ENCODE measurements around the gene MUC13.

Gene MUC13

DNA sequence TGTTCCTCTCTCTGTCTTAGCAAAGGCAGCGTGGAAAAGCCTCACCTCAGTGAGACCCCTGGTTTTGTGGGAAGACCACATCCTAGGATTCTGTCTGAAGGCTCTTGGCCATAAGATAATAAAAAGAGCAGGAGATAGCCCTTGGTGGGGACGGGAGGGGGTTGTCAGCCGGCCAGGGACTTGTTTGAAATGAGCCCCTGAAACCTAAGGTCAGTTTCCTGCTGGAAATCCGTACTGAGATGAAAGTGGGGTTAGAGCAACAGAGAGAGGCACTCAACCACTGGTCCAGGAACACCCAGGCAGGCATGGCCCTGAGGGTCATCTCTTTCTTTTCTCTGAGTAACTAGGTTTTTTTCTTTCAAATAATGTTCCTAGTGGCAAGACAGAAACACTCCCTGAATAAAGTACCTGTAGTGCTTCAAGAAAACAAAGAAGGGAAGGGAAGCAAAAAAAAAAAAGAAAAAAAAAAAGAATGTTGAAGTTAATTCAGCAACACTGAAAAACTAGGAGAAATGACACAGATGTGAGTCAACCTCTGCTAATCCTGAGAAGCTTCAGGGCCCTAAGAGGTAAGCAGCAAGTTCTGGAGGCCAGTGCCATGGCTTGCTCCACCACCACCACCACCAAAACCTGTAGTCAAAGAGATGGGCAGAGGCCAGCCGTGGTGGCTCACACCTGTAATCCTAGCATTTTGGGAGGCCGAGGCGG lies 50.6 kb downstream of the MUC13 start:
- Histone ChIP-seq H3K27me3 (ENCODE audit: insufficient read depth, low read length, poor library complexity) (no peaks in the 10 kb centered on the region), H3K4me1 (ENCODE audit: insufficient read depth, low read length) (no peaks in the 10 kb centered on the region), H3K36me3 (ENCODE audit: insufficient read depth, low read length) (no peaks in the 10 kb centered on the region), H3K9ac (ENCODE audit: low read depth, low read length) (no peak overlapping the region), H3K4me3 (ENCODE audit: low read depth in 1 of 2, low read length in 2 of 2) (no peak overlapping the region), H3K79me2 (ENCODE audit: insufficient read depth, low read length) (no peaks in the 10 kb centered on the region), H3K4me2 (ENCODE audit: insufficient read depth, low read length) (no peak overlapping the region), H2AFZ (ENCODE audit: low read depth, low read length) (no peak overlapping the region), H3K9me3 (ENCODE audit: insufficient read depth, low read length, severe bottlenecking) (no peaks in the 10 kb centered on the region), H4K20me1 (ENCODE audit: insufficient read depth, low read length) (no peaks in the 10 kb centered on the region), H3K27ac (ENCODE audit: low read length) (no peak overlapping the region)
- DNase-seq (no peak), ATAC-seq (ENCODE audit: insufficient read depth, low read depth) (no peak)
- no peak for TF ChIP-seq EZH2 (IDR thresholded peaks at IDR 0.05; ENCODE audit: borderline replicate concordance, low read depth, low read length, severe bottlenecking)
- TF ChIP-seq, protein P1, sequence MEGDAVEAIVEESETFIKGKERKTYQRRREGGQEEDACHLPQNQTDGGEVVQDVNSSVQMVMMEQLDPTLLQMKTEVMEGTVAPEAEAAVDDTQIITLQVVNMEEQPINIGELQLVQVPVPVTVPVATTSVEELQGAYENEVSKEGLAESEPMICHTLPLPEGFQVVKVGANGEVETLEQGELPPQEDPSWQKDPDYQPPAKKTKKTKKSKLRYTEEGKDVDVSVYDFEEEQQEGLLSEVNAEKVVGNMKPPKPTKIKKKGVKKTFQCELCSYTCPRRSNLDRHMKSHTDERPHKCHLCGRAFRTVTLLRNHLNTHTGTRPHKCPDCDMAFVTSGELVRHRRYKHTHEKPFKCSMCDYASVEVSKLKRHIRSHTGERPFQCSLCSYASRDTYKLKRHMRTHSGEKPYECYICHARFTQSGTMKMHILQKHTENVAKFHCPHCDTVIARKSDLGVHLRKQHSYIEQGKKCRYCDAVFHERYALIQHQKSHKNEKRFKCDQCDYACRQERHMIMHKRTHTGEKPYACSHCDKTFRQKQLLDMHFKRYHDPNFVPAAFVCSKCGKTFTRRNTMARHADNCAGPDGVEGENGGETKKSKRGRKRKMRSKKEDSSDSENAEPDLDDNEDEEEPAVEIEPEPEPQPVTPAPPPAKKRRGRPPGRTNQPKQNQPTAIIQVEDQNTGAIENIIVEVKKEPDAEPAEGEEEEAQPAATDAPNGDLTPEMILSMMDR (IDR thresholded peaks at IDR 0.05; ENCODE audit: borderline replicate concordance, extremely low read depth, low read length, poor library complexity, severe bottlenecking): no peak

DNA sequence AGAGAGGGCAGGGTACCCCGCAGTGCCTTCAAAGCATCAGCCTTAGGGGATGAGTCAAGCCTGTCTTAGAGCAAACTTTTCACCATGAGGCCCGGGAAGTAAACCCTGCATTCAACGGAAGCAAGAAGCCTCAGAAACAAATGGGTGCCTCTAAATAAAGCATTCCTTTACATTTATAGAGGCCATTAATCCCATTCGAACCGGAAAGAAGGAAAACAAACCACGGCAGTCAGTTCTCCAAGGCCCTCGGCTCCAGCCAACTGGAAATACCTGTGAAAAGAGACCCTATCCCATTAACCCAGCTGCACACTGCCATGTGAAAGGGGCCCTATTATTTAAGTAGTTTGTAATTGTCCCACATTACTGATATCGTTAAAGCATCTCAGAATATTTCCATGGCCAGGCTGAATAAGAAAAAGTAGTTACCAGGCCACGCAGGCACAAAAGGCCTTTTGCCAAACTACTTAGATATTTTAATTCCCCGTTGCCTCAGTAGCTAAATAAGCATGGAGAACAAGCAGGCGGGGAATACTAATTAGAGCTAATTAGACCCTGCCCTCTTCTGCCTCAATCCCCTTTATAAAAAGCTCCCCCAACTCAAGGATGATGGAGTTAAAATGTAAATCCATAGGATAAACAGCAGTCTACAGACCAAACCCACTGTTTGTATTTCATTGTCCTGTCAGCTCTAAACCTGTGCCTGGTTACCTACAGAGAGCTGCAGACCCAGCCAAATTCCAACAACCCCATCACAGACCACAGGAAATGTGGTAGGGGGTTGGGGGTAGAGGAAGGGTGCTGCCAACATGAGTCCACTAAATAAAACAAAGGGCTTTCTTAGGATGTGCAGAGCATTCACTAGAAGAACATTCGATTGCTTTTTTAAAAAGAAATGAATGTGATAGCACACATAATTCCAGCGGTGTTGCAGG lies 51.5 kb downstream of the MUC13 start:
- H3K27me3 ChIP-seq (ENCODE audit: insufficient read depth, low read length, poor library complexity): no peaks in the 10 kb centered on the region
- no peak overlapping the region for H3K27ac ChIP-seq (ENCODE audit: low read length)
- no peak overlapping the region for H3K4me2 ChIP-seq (ENCODE audit: insufficient read depth, low read length)
- DNase-seq (no peak), ATAC-seq (ENCODE audit: insufficient read depth, low read depth) (no peak)
- no peak overlapping the region for H2AFZ ChIP-seq (ENCODE audit: low read depth, low read length)
- H4K20me1 ChIP-seq (ENCODE audit: insufficient read depth, low read length): no peaks in the 10 kb centered on the region
- no peaks in the 10 kb centered on the region for H3K4me1 ChIP-seq (ENCODE audit: insufficient read depth, low read length)
- TF ChIP-seq, protein P1 (IDR thresholded peaks at IDR 0.05; ENCODE audit: borderline replicate concordance, extremely low read depth, low read length, poor library complexity, severe bottlenecking): no peak
- TF ChIP-seq EZH2 (IDR thresholded peaks at IDR 0.05; ENCODE audit: borderline replicate concordance, low read depth, low read length, severe bottlenecking): no peak
- no peaks in the 10 kb centered on the region for H3K36me3 ChIP-seq (ENCODE audit: insufficient read depth, low read length)
- no peak overlapping the region for H3K4me3 ChIP-seq (ENCODE audit: low read depth in 1 of 2, low read length in 2 of 2)
- no peaks in the 10 kb centered on the region for H3K79me2 ChIP-seq (ENCODE audit: insufficient read depth, low read length)
- no peak overlapping the region for H3K9ac ChIP-seq (ENCODE audit: low read depth, low read length)
- no peaks in the 10 kb centered on the region for H3K9me3 ChIP-seq (ENCODE audit: insufficient read depth, low read length, severe bottlenecking)

DNA sequence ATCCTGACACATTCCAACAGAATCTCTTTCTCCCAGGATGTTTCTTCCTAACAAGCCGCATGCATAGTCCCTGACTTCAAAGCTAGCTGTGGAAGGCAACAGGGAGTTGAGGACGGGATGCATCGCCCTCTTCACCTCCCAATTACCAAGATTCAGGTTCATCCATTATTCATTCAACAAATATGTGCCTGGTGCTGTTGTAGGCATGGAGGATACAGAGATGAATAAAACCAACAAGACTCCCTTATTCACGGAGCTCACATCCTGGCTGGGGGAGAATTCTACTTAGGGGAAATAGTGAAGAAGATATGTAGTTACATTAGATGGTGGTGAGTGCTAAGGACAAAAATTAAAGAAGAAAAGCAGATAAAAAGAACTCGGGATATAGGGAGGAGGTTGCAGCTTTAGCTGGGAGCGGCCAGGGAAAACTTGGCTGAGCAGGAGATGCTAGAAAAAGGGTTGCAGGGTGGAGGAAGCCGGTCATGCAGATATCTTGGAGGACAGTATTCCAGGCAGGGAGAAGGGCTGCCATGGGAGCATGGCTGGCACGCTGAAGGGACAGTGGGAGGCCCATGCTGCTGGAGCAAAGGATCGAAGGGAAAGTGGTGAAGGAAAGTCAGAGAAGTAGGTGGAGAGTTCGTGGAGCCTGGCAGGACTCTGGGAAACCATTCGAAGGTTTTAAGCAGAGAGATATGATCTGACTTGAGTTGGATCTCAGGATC lies 52.4 kb downstream of the MUC13 start:
- H3K27ac ChIP-seq (ENCODE audit: low read length): no peak overlapping the region
- TF ChIP-seq EZH2 (IDR thresholded peaks at IDR 0.05; ENCODE audit: borderline replicate concordance, low read depth, low read length, severe bottlenecking): no peak
- TF ChIP-seq, protein P1 (IDR thresholded peaks at IDR 0.05; ENCODE audit: borderline replicate concordance, extremely low read depth, low read length, poor library complexity, severe bottlenecking): no peak
- H3K4me1 ChIP-seq (ENCODE audit: insufficient read depth, low read length): no peaks in the 10 kb centered on the region

More for the DNA sequence above, 52.4 kb downstream of the MUC13 start:
- no peak overlapping the region for H3K9ac ChIP-seq (ENCODE audit: low read depth, low read length)
- no peak overlapping the region for H3K4me2 ChIP-seq (ENCODE audit: insufficient read depth, low read length)
- H3K36me3 ChIP-seq (ENCODE audit: insufficient read depth, low read length): no peaks in the 10 kb centered on the region
- no peak overlapping the region for H3K4me3 ChIP-seq (ENCODE audit: low read depth in 1 of 2, low read length in 2 of 2)
- no peak for DNase-seq
- ATAC-seq (ENCODE audit: insufficient read depth, low read depth): no peak
- H4K20me1 ChIP-seq (ENCODE audit: insufficient read depth, low read length): no peaks in the 10 kb centered on the region
- H3K79me2 ChIP-seq (ENCODE audit: insufficient read depth, low read length): no peaks in the 10 kb centered on the region
- no peaks in the 10 kb centered on the region for H3K27me3 ChIP-seq (ENCODE audit: insufficient read depth, low read length, poor library complexity)
- H2AFZ ChIP-seq (ENCODE audit: low read depth, low read length): no peak overlapping the region
- H3K9me3 ChIP-seq (ENCODE audit: insufficient read depth, low read length, severe bottlenecking): no peaks in the 10 kb centered on the region
